SW480 (cell line): ENCODE measurements around the gene SALL1.

Experiments
- DNase-seq: peaks from one replicate; pipeline ENCODE4 v3.0.0-alpha.2; 2016; ENCODE audit warnings: low spot score

Gene SALL1

GRCh38 chr16:51141106-51141505 is 10.0 kb downstream of the SALL1 start:
- DNase-seq: no peak

DNA sequence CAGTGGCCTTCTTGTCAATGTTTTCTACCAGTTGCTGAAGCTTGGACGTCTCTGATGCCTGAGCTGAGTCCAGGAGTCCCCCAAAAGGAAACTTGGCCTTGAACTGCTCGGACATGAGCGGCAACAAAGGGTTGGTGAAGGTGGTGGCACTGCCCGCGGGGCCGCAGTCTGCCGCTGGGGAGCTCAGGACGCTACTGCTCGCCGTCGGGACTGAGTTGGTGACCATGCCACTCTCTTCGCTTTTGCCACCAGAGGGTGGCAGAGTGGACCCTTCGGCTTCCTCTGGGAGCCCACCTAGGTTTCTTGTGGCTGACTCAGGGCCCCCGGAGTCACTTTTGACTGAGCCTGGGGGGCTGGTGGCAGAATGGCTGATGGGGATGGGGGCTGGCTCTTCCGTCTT is 11.0 kb downstream of the SALL1 start:
- no peak for DNase-seq

GRCh38 chr16:51139568-51139967 is 11.5 kb downstream of the SALL1 start:
- DNase-seq: no peak

GRCh38 chr16:51138178-51138577 is 12.9 kb downstream of the SALL1 start:
- no peak for DNase-seq

DNA sequence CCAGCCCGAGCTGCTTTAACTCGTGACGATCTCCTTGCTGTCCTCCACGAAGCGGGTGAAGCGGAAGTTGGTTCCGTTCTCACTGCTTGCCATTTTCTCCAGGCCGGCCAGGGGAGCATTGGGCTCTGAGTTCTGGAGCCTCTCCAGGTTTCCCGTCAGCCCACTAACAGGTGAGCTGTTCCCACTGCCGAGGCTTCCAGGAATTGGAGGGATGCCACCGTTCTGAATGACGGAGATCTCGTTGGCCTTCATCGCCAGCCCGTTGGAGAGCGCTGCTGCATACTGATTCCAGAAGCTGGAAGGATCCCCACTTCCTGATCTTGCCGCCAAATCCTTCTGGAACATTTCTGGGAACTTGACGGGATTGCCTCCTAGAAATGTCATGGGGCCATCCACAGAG is 14.0 kb downstream of the SALL1 start:
- DNase-seq: no peak

DNA sequence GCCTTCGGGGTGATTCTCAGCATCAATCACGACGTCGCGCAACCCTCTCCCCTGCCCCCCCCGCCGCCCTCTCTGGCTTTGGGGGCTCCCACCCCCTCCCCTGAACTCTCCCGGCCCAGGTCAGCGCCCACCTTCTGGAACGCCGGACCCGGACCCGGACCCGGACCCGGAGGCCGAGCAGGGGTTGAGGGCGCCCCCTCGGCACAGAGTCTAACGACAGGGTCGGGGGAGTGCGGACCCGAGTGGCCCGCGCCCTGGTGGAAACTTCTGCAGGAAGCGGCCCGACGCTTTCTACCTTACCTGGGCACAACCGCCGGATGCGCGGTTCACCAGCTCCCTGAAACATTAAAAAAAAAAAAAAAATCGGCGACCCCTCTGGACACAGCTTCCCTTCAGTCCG is 16.2 kb downstream of the SALL1 start:
- no peak for DNase-seq

- no peak for DNase-seq
These were observed 16.7 kb downstream of the SALL1 start for GRCh38 chr16:51134269-51134812.

GRCh38 chr16:51133688-51134087 is 17.4 kb downstream of the SALL1 start:
- no peak for DNase-seq

DNA sequence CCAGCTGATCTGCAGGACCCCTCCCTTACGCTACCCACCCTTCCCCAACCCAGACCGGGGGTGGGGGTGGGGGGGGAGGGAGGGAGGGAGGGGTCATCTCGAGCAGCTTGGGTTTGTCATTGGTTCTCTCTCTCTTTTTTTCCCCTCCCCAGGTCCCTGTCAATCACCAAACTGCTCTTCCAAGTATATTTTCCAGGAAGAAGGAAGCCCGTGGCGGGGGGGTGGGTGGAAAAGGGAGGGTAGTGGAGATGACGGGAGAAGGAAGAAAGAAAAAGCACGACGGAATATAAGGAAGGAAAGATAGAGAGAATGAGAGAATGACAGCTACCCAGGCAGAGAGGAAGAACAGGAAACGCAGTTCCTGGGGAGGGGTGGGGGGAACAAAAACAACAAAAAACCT is 17.9 kb downstream of the SALL1 start:
- DNase-seq: no peak

GRCh38 chr16:51132490-51133115 is 18.5 kb downstream of the SALL1 start:
- DNase-seq: no peak

- no peak for DNase-seq
These were observed 19.5 kb downstream of the SALL1 start for GRCh38 chr16:51131619-51132018.

- DNase-seq: no peak
These were observed 22.0 kb downstream of the SALL1 start for GRCh38 chr16:51129105-51129504.

DNA sequence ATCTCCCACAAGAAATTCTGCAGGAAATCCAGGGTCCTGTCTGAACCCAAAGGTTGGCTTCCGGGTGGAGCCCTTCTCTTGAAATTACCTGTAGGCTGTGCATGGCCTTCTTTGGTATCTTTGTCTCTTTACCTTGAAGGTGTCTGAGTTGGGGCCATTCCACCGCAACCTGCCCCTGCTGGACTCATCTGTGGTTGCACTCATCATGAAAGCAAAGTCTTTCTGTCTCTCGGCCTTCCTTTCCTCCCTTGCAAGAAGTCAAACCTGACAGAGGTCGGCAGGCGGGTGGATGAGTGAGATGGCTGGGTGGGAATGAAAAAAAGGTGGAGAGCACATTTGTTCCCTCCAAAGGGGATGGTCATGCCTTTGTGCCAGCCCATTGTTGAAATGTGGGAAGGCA is 25.1 kb downstream of the SALL1 start:
- no peak for DNase-seq

DNA sequence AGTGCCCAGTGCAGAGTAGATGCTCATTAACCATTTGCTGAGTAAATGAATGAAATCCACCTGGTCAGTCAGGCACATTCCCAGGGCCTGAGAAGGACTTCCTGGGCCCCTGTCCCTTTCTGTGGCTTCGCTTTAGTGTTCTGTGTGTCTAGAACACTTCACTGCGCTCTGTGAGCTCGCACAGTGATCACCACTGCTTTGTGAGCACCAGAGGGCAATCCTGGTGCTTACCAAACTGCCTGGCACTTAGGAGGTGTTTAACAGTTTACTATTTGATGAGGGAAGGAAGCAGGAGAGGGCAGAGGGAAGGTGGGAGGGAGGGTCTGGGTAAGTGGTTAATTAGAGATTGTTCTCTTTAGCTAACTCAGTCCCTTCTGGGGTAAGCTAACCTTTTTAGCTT is 26.2 kb downstream of the SALL1 start:
- DNase-seq: no peak

DNA sequence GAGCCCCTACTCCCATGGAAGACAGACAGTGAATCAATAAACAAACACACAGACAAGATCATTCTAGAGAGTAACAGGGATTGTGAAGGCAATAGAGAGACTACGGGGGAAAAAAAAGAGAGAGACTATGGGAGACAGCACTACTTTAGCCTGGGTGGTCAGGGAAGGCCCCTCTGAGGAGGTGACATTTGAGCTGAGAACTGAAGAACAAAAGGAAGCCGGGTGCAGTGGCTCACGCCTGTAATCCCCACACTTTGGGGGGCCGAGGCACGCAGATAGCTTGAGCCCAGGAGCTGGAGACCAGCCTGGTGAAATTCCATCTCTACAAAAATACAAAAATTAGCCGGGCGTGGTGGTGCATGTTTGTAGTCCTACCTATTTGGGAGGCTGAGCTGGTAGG is 29.2 kb downstream of the SALL1 start:
- no peak for DNase-seq

GRCh38 chr16:51120730-51121347 is 30.2 kb downstream of the SALL1 start:
- peak; percentile 71 for DNase-seq

DNA sequence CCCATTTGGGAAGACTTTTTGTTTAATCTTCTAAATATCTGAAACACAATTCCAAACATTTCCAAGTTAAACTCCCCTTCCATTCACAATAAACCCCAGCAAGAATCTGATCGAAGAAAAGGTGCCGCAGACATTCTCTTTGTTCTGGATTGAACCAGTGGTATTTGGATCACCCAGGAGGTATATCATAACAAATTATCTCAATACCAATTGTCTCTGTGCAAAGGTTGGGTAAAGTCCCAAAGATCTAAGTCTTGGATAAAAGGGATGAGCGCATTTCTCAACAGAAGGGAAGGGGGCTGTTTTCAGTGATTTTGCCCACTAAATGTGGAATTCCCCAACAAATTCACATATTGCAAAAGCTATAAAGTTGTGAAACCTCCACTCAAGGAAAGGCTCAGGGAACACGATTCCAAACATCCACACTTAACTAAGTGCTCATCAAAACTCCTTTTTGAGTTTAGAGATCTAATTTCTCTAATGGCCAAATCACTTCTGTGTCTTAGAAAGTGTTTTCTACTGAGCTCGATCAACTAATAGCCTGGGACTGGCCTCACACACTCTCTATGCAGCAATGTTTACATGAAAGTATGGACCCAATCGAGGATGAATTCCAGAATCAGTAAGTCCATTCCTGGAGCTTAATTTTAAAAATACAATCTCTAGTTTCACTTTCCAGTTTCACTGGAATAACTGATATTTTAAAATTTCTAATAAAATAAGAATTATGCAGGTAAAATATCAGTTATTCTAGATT is 30.9 kb downstream of the SALL1 start:
- no peak for DNase-seq

DNA sequence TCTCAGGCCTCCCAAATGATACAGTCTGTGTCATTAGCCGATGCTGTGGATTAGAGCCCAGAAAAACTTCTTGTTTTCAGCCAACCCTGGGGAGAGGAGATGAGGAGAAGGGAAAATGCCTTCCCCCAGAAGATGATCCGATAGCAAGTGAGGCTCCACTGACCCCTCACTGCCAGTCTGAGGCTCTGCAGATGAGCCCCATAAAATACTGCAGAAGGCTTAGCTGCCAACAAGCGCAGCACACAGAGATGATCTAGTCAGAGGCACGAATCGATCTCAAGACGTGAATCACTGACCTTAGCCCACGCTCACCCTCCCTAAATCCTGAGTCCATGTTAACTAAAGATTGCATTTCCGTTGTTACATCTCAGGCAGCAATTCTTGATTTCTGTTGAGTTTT is 31.5 kb downstream of the SALL1 start:
- DNase-seq: no peak

- no peak for DNase-seq
These were observed 34.7 kb downstream of the SALL1 start for GRCh38 chr16:51116353-51116752.

DNA sequence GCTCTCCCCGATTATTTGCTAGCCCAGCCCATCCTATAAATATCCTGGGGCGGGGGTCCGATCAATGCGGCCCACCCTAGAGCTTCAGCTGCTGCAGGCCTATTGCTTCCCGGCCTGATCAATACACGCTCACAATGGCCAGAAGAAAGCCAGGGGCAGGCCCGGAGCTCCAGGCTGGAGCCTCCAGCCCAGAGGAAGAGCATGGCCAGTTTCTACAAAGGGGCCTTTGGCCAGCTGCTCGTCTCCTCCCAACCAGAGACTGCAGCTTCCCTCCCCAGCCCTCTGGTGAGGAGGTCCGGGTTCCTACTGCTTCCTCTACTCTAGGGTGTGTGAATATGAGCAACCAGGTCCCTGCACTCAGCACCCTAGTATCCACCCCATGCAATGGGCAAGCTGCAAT is 36.7 kb downstream of the SALL1 start:
- no peak for DNase-seq

DNA sequence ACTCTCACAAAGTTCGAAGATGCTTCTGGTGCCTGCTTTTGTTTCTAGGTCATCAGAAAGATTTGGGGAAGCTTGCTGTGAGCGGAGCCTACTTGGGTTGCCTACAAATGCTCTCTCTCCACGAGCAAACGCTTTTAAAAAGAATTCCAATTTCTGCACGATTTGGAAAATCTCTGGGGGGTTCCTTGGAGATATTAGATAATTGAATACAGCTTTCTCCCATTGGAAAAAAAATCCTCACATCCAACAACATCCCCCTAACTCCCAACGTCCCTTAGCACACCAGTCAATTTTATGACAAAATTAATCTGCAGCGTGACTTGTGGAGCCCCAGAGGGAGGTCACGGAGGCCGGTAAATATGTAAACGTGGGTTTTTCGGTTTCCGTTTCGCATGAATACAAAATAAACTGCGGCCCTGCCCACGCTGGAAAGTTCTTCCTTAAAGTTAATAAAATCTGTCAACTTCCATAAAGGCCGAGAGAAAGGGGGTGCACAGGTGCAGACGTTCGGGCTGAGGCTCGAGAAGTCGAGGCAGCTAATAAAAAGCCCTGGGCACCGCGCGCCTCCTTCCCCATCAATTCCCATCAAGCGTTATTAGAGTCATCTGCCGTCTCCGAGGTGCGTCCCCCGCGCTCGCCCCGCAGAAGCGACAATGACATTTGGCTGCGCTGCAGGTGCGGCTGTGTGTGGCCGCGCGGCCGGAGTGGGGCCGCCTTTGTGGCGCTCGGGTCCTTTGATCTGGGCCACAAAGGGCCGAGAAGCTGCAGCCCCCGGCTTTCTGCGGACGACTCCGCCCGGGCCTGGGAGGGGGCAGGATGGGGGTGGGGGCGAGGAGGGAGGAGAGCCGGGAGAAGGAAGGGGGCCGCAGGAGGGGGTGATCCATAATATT is 37.6 kb downstream of the SALL1 start:
- no peak for DNase-seq

GRCh38 chr16:51112323-51112722 is 38.7 kb downstream of the SALL1 start:
- no peak for DNase-seq
